Renal pelvis (tissue), 12 donors: Measurements from ENCODE around the gene PSRC1. TPM values are rescaled to one million over a fixed set of nuclear protein-coding genes. Genes with fewer than 3 reads are reported as not detected.
"Not testable (repeated sequence)": the region's sequence is repeated elsewhere in the genome, so short reads cannot be mapped to it uniquely, and the experiment has no call there.

Experiments used
- DNase-seq: peaks from one replicate; pipeline ENCODE4 v3.0.0-alpha.2; 2013
- long read RNA-seq, 16 experiments: transcript quantifications; one replicate each; lab custom pipeline, GENCODE V29; 2026
- polyA plus RNA-seq, 3 donors: library from polyadenylated mRNA; unstranded; fragments of 120-200 nt; gene quantifications; one replicate each; pipeline ENCODE4 v1.2.1, GENCODE V29; 2013; ENCODE audit not compliant: insufficient read length in 3 of 3

The PSRC1 gene
- 10 to 100 TPM; 24.6 to 34.2 (median 30.7) TPM for polyA plus RNA-seq
- long read RNA-seq, donor 1, partial matches to known transcripts: 0 of 5 reads
- long read RNA-seq, donor 1, other reads (novel, unspliced or antisense): 0 of 5 reads
- long read RNA-seq, donor 2, transcript PSRC1-203 (8 exons, 1,717 nt): major isoform, 5 of 9 reads
- long read RNA-seq, donor 2, partial matches to known transcripts: 0 of 9 reads
- long read RNA-seq, donor 2, other reads (novel, unspliced or antisense): 0 of 9 reads
- long read RNA-seq, donor 3, partial matches to known transcripts: 0 of 4 reads
- long read RNA-seq, donor 3, other reads (novel, unspliced or antisense): 0 of 4 reads
- long read RNA-seq, donor 4, partial matches to known transcripts: 0 of 2 reads
- long read RNA-seq, donor 4, other reads (novel, unspliced or antisense): 0 of 2 reads
- long read RNA-seq, donor 5, partial matches to known transcripts: 0 of 3 reads
- long read RNA-seq, donor 5, other reads (novel, unspliced or antisense): 0 of 3 reads
- long read RNA-seq, donor 6: 0 reads
- long read RNA-seq, donor 7, partial matches to known transcripts: 7 of 14 reads
- long read RNA-seq, donor 7, other reads (novel, unspliced or antisense): 0 of 14 reads
- long read RNA-seq, donor 8, partial matches to known transcripts: 0 of 2 reads
- long read RNA-seq, donor 8, other reads (novel, unspliced or antisense): 0 of 2 reads
- long read RNA-seq, donor 9, partial matches to known transcripts: 0 of 5 reads
- long read RNA-seq, donor 9, other reads (novel, unspliced or antisense): 0 of 5 reads
- long read RNA-seq, donor 10, partial matches to known transcripts: 0 of 5 reads
- long read RNA-seq, donor 10, other reads (novel, unspliced or antisense): 0 of 5 reads
- long read RNA-seq, donor 11, partial matches to known transcripts: 5 of 7 reads
- long read RNA-seq, donor 11, other reads (novel, unspliced or antisense): 0 of 7 reads
- long read RNA-seq, donor 12, partial matches to known transcripts: 5 of 9 reads
- long read RNA-seq, donor 12, other reads (novel, unspliced or antisense): 0 of 9 reads
- long read RNA-seq, donor 13: 0 reads
- long read RNA-seq, donor 14: 0 reads
- long read RNA-seq, donor 15, partial matches to known transcripts: 0 of 4 reads
- long read RNA-seq, donor 15, other reads (novel, unspliced or antisense): 0 of 4 reads
- long read RNA-seq, donor 16, partial matches to known transcripts: 0 of 5 reads
- long read RNA-seq, donor 16, other reads (novel, unspliced or antisense): 0 of 5 reads

GRCh38 chr1:109282952-109283747, at the start of gene PSRC1:
Gene PSRC1, minus strand, starts transcription at chr1:109283145.
- DNase-seq: peak; percentile 96

DNA sequence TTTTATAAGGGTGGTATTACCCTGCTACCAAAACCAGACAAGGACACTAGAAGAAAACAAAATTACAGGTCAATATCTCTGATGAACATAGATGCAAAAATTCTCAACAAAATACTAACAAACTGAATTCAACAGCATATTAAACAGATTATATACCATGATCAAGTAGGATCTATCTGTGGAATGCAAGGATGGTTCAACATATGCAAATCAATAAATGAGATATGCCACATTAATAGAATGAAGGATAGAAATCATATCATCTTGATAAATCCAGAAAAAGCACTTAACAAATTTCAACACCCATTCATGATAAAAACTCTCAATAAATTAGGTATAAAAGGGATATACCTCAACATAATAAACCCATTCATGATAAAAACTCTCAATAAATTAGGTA, 48.2 kb upstream of the PSRC1 start:
- DNase-seq: no peak

DNA sequence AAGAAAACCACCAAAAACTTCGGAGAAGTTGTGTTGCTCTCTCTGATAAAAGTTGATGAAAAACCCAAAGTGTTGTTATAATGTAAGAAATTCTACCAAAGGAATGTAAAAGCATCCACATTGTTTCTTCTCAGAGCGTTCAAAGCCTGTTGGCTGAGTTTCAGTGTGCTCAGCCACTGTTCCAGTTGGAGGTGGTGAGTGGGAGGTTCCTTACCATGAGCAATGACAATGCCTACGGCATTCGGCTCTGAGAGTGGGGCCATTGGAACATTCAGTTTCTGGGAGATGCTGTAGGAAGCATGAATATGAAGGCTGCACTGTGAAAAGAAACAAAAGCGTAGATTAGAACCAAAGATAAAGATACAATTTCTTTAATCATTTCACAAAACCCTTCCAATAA, 44.3 kb upstream of the PSRC1 start:
- DNase-seq: no peak

GRCh38 chr1:109322974-109323373, 40.0 kb upstream of the PSRC1 start:
- DNase-seq: no peak

- DNase-seq: no peak
These were observed 36.2 kb upstream of the PSRC1 start for GRCh38 chr1:109319114-109319513.

DNA sequence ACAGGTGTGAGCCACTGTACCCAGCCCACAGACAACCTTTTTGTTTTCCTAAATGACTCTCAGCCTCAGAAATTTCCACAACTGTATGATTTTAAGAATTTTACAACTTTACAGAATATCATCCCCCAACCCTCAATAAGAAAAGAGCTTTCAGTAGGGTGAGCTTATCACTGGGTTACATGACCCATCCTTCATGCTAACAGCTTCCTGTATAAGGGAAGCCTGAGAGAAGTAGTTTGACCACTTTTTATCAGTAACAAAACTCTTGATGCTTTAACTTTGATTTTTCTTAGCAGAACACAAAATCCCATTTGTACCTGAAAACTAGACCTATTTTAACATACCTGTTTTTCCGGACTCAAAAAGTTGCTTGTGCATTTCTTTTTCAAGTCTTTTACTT, 33.6 kb upstream of the PSRC1 start:
- no peak for DNase-seq

- DNase-seq: no peak
These were observed 32.3 kb upstream of the PSRC1 start for GRCh38 chr1:109315288-109315687.

DNA sequence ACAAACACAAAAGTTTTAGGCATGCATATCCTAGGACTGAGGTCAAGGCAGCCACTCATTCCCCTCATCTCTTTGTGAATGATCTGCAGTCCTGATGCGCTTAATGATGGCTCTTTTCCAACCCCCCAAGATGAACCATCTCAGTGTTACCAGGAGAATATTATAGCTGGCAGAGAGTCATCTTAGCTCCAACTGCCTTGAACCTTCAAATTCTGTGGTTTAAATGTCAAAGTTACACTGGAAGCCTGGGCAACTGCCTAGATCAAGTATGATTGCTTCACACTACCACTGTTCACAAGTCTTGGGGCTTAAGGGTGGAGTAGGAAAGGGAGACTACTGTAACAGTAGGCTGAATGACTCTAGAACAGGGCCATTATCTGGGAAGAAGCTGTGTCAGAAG, 31.9 kb upstream of the PSRC1 start:
- no peak for DNase-seq

- DNase-seq: no peak
These were observed 30.2 kb upstream of the PSRC1 start for GRCh38 chr1:109312978-109313775.

- no peak for DNase-seq
These were observed 29.3 kb upstream of the PSRC1 start for GRCh38 chr1:109312246-109312645.

DNA sequence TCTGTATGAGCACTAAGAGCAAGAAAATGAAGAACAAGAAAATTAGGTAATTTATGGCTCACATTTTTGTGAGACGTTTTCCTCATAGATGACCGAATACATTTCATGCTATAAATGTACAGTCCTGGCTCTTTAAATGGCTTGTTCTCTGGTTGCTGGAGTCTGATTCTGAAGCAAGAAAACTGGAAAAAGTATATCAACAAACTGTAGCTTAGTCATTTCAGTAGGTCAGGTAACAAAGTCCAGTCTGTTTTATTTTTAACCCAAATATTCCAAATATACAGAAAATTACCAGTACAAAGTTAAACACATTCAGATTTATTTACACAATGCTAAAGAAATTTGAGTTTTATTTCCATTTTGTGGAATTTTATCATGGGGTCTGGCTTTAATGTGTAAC, 26.4 kb upstream of the PSRC1 start:
- no peak for DNase-seq

DNA sequence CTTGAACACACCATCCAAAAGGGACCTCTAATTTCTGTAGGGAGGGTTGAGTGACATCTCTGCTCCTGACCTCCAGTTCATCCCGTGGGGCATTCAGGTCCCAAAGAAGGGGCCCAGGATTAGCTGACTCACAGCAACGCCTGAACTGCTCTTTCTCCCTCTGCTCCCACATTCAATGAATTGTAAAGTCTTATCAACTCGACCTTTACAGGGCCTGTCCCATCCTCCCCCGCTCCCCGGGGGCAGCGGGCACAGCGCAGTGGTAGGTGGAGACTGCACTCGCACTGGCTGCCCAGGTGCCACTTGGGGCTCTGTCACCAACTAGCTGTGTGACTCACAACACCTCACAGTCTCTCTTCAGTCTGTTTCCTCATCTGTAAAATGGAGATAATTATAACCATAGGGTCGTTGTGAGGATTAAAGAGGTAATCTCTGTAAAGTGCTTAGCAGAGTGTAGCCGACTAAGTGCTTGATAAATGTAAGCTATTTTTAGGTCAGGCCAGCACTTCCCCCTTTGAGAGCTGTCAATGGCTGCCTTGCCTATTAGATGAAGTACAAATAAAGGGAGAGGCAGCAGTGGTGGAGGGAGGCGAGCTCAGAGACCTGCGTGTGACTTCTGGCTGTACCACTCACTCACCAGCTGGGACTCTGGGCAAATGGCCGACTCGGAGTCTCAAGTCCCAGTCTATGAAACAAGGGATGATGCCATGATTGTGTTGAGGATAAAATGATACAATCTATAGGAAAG, 24.5 kb upstream of the PSRC1 start:
- DNase-seq: no peak

DNA sequence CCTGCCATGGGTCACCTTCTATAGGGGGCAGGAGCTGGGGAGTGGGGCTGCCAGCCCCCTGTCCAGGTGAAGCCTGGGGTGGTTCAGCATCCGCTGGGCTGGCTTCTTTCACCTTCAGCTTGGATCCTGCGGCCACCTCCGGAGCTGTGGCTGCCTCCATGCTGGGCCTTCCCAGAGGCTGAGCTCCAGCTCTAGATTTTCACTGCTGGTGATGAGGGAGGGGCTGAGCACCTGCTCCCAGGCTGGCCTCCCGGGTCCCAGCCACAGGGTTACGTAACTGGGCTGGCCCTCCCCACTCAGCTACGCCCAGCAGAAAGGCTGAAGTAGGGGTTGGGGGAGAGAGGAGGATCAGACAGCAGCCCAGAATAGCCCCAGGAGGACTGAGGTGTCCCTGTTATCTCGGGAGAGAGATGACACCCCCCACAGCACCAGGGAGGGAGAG, 23.9 kb upstream of the PSRC1 start, which contains the start of gene MYBPHL:
MYBPHL (minus strand) TSS at position 180 of the 442 bp plus-strand sequence; CDS start at position 160, 20 bp downstream.
- DNase-seq: no peak

DNA sequence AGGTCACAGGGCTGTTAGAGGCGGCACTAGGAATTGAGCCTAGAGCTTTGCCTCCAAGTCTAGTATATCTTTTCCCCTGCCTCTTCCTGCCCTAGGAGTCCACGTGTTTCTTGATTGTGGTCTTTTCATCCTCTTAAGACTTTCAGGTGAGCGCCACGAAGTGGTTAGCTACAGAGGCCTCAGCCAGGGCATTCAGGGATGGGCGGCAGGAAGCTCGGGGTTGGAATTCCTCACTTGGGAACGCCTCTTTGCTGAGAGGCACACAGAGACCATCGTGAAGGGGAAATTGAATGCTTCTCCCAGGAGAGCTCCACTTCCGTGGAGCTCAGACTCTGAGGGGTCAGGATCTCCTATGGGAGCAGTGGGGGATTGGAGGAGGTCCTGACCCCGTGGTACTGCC, 23.0 kb upstream of the PSRC1 start:
- DNase-seq: not testable (repeated sequence)

DNA sequence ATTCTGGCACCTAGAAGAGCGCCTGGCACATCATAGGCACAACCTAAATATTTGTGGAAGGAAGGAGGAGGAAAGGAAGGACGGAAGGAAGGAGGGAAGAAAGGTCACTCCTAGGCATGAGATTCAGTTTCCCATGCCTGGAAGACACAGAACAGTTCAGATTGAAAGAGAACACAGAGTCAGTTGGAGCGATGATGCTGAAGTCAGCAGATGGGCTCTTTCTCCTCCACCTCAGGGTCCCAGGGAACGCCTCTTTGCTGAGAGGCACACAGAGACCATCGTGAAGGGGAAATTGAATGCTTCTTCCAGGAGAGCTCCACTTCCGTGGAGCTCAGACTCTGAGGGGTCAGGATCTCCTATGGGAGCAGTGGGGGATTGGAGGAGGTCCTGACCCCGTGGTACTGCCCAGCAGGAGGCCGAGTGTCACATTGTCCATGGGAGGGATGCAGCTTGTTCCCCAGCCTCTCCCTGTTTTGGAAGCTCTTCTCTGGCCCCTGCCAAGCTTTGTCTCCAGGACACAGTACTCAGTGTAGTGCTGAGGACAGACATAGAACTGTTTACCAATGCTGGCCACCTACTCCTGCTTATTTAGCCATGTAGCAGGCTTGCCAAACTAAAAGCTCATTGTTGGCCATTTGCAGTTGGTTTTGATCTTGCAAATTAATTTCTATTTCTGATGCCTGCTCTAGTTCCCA, 21.4 kb upstream of the PSRC1 start:
- no peak for DNase-seq

DNA sequence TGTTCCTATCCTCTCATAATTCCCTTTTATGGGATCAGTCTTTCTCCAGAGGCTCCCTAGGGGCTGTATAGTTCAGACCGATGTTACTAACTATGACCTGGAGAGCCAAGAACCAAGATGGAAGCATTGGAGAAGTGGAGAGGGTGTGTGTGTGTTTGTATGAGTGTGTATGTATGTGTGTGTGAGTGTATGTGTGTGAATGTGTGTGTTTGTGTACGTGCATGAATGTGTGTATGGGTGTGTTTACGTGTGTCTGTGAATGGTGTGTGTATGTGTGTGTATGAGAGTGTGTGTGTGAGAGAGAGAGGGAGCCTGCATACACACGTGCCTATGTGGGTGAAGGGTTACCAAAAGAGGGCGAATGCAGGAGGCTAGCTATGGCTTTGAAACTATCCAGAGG, 18.9 kb upstream of the PSRC1 start:
- no peak for DNase-seq

DNA sequence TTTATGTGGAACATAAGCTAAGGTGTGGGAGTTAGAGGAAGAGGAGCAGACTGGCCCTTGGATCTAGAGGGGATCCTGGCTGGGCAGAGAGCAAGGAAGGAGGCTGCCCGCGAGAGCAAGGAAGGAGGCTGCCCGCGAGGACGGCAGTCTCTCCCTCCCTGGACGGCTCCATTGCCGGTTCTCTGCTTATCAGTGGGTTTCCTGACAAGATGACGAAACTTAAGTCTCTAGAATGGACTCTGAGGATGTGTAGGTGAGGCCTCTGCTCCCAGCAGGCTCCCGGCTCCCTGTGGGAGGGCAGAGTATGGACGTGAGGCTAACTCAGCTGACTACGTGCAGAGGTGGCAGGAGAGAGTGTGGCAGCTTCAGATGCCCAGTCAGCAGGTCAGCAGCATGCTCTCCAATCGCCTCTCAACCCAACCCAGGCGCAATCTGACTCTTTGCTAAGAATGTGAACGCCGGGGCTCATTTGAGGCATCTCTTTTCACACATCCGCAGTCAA, 17.8 kb upstream of the PSRC1 start:
- peak; percentile 46 for DNase-seq

DNA sequence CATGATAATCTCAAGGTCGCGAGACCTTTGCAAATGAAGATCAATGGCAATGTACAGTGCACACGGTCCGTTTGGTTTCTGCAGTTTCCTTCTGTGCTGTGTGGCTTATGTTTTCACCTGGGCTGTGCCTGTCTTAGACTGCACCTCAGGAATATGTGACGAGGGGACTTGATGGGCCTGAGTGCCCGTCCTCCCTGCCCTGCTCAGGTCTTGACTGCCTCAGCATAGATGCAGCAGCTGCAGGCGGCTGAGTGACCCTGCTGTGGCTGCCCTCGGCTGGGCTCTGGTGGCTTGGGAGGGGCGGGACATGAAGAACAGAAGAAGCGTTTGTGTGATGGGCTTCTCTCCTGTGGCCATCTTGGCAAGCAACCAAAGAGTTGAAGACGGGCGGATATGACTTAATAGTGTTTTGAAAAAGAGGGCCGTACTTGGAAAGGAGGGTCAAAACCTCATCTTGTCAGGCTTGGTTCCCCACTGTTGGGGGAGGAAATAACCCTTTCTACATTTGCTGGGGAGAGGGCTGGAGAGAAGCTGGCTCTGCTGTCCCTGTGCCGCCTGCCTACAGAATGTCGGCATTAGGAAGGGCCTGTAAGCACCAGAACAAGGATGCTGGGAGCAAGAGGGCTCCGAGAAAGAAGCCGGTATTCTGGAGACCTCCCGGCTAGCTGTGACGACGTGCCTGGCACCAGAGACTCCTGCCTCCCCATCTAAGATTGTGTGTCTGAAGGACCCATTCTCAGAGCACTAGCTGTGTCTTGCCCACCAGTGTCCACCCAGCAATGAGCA, 16.8 kb upstream of the PSRC1 start:
- no peak for DNase-seq
